ENCODE measurements around the gene TAPBPL. TPM values are rescaled to one million over a fixed set of nuclear protein-coding genes. Genes with fewer than 3 reads are reported as not detected.

TAPBPL gene, protein sequence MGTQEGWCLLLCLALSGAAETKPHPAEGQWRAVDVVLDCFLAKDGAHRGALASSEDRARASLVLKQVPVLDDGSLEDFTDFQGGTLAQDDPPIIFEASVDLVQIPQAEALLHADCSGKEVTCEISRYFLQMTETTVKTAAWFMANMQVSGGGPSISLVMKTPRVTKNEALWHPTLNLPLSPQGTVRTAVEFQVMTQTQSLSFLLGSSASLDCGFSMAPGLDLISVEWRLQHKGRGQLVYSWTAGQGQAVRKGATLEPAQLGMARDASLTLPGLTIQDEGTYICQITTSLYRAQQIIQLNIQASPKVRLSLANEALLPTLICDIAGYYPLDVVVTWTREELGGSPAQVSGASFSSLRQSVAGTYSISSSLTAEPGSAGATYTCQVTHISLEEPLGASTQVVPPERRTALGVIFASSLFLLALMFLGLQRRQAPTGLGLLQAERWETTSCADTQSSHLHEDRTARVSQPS
- polyA plus RNA-seq, result 10 to 100 TPM in 1 of 2 donors, 1 to 10 TPM in 1; 8.9 to 11.9 TPM

DNA sequence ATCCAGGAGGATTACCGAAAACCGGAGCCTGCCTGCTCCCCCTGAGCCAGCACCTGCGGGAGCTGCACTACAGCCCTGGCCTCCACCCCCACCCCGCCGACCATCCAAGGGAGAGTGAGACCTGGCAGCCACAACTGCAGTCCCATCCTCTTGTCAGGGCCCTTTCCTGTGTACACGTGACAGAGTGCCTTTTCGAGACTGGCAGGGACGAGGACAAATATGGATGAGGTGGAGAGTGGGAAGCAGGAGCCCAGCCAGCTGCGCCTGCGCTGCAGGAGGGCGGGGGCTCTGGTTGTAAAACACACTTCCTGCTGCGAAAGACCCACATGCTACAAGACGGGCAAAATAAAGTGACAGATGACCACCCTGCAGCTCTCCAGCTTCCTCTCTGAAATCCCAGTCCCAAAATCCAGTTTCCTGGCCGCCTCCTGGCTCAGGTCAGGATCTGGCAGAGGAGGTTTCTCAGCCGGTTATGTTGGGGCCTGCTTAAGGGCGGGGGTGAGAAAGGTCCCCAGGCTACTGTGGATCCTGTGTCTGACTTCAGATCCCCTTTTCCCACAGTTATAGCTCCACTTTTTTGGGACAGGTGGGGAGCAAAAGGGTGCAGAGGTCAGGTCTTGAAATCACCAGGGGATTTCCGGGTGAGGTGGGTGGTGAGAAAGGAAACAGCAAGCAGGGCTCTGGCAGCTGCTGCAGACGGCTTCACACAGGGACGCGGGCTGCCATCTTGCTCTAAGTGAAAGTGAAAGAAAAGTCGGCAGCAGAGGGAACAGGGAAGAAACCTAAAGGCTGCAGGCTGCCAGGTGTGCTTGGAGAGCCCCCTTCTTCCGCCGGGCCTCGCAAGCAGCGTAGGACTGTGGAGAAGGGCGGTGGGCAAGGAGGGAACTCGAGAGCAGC, at the start of gene TAPBPL:
TSS of gene TAPBPL (plus strand) at position 695 of the 897 bp plus-strand sequence. CDS start 207 bp downstream, outside the sequence.
- 0 to 1% methylated on average over 27 of the region's 27 CpGs for WGBS, 2 donors
- peaks cover 2 to 17% of the 10 kb centered on the region in 2 donors for H3K4me1 ChIP-seq (ENCODE audit: control insufficient read depth in 2 of 2, insufficient read depth in 2 of 2, low read length in 1 of 2)

DNA sequence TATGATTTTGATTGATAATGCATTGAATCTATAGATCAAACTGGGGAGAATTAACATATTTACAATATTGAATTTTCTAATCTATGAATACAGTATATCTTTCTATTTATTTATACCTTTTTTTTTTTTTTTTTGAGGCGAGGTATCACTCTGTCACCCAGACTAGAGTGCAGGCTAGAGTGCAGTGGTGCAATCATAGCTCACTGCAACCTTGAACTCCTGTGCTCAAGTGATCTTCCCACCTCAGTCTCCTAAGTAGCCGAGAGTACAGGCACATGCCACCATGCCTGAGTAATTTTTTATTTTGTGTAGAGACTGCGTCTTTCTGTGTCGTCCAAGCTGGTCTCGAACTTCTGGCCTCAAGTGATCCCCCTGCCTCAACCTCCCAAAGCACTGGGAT, 47.5 kb upstream of the TAPBPL start:
- Histone ChIP-seq H3K27me3 (ENCODE audit: control insufficient read depth in 1 of 2, insufficient read depth in 2 of 2, low read length in 2 of 2) (no peaks in the 10 kb centered on the region), H3K9me3 (ENCODE audit: control insufficient read depth in 2 of 2, insufficient read depth in 1 of 2, low read depth in 1 of 2, low read length in 1 of 2) (no peaks in the 10 kb centered on the region), H3K4me1 (ENCODE audit: control insufficient read depth in 2 of 2, insufficient read depth in 2 of 2, low read length in 1 of 2) (no peaks in the 10 kb centered on the region), H3K36me3 (ENCODE audit: control insufficient read depth in 2 of 2, insufficient read depth in 2 of 2, low read length in 1 of 2) (no peaks in the 10 kb centered on the region), H3K27ac (ENCODE audit: low read depth in 2 of 2, low read length in 1 of 2) (no peak overlapping the region), H3K4me3 (ENCODE audit: low read depth in 1 of 2, low read length in 2 of 2) (no peak overlapping the region)
- 83 to 90% methylated on average over 5 of the region's 5 CpGs for WGBS, 2 donors

More for the DNA sequence above, at the start of gene TAPBPL:
- Histone ChIP-seq H3K27ac (ENCODE audit: low read depth in 2 of 2, low read length in 1 of 2) (peak within 1 kb of the TSS; percentile 97 to 98), H3K9me3 (ENCODE audit: control insufficient read depth in 2 of 2, insufficient read depth in 1 of 2, low read depth in 1 of 2, low read length in 1 of 2) (no peaks in the 10 kb centered on the region), H3K27me3 (ENCODE audit: control insufficient read depth in 1 of 2, insufficient read depth in 2 of 2, low read length in 2 of 2) (no peaks in the 10 kb centered on the region), H3K36me3 (ENCODE audit: control insufficient read depth in 2 of 2, insufficient read depth in 2 of 2, low read length in 1 of 2) (peaks cover 0 to 7% of the 10 kb centered on the region in 2 donors), H3K4me3 (ENCODE audit: low read depth in 1 of 2, low read length in 2 of 2) (peak within 1 kb of the TSS; percentile 65 to 82)

DNA sequence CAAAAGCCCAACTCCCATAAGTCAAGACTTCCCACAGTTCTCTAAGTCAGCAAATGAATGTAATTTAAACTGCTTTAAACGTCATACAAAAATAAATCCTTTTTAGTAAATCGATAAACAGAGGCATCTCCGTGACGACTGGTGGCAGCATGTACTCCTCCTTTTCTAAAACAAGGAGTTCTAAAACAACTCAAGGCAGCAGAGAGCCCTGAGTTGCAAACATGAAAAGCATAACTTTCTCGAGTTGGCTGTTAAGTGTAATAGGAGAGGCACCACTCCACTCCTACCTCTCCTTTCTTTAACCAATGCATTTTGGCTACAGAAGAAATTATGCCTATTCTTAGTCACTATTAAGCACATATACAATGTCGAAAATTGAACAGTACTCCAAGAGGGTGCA, 45.9 kb upstream of the TAPBPL start:
- Histone ChIP-seq H3K4me3 (ENCODE audit: low read depth in 1 of 2, low read length in 2 of 2) (no peak overlapping the region), H3K27me3 (ENCODE audit: control insufficient read depth in 1 of 2, insufficient read depth in 2 of 2, low read length in 2 of 2) (no peaks in the 10 kb centered on the region), H3K36me3 (ENCODE audit: control insufficient read depth in 2 of 2, insufficient read depth in 2 of 2, low read length in 1 of 2) (no peaks in the 10 kb centered on the region), H3K4me1 (ENCODE audit: control insufficient read depth in 2 of 2, insufficient read depth in 2 of 2, low read length in 1 of 2) (no peaks in the 10 kb centered on the region), H3K27ac (ENCODE audit: low read depth in 2 of 2, low read length in 1 of 2) (no peak overlapping the region), H3K9me3 (ENCODE audit: control insufficient read depth in 2 of 2, insufficient read depth in 1 of 2, low read depth in 1 of 2, low read length in 1 of 2) (no peaks in the 10 kb centered on the region)
- 69 to 73% methylated on average over 6 of the region's 6 CpGs for WGBS, 2 donors

DNA sequence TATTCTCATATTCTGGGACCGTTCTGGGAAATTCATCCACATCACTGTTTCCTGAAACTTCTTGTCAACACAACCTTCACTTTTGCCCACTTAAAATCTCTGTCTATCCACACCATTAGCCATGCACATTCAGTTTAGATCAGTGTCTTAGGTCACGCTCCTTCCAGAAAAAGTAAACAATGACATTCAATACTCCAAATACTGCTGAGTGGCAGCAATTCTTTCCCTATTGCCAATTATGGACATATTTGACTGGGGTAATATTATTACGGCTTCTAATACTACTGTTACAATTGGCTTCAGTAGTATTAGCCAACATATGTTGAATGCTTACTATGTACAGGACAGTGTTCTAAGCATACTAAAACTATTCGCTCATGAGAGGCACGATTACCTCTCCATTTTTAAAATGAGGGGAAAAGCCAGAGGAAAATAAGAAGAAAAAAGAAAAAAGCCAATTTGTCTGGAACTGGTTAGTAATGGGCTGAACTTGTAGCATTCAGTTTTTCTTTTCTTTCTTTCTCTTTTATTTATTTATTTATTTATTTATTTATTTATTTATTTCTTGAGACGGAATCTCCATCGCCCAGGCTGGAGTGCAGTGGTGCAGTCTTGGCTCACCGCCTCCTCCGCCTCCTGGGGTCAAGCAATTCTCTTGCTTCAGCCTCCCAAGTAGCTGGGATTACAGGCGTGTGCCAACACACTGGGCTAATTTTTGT, 44.4 kb upstream of the TAPBPL start:
- WGBS, 2 donors, result 94% methylated on average over 10 of the region's 10 CpGs
- no peak overlapping the region for H3K4me3 ChIP-seq (ENCODE audit: low read depth in 1 of 2, low read length in 2 of 2)
- H3K36me3 ChIP-seq (ENCODE audit: control insufficient read depth in 2 of 2, insufficient read depth in 2 of 2, low read length in 1 of 2), result no peaks in the 10 kb centered on the region
- no peaks in the 10 kb centered on the region for H3K4me1 ChIP-seq (ENCODE audit: control insufficient read depth in 2 of 2, insufficient read depth in 2 of 2, low read length in 1 of 2)
- H3K9me3 ChIP-seq (ENCODE audit: control insufficient read depth in 2 of 2, insufficient read depth in 1 of 2, low read depth in 1 of 2, low read length in 1 of 2), result no peaks in the 10 kb centered on the region
- H3K27me3 ChIP-seq (ENCODE audit: control insufficient read depth in 1 of 2, insufficient read depth in 2 of 2, low read length in 2 of 2), result no peaks in the 10 kb centered on the region
- H3K27ac ChIP-seq (ENCODE audit: low read depth in 2 of 2, low read length in 1 of 2), result no peak overlapping the region

DNA sequence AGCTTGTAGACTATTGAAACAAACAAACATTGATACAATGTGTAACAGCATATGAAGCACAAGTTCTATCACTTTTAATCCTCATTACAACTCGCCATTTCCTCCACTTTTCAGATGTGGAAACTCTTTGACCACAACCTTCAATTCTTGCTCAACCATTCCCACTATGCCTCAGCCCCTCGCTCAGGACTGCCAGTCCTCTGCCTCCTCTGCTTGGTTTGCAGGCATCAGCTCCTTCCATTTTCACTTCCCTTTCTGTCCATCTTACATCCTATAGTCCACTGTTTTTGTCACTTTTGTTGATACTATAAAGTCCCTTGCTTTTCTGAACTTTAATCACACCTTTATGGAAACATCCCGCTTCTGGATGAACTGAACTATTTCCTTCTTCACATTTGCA, 35.2 kb upstream of the TAPBPL start:
- Histone ChIP-seq H3K27me3 (ENCODE audit: control insufficient read depth in 1 of 2, insufficient read depth in 2 of 2, low read length in 2 of 2) (no peaks in the 10 kb centered on the region), H3K36me3 (ENCODE audit: control insufficient read depth in 2 of 2, insufficient read depth in 2 of 2, low read length in 1 of 2) (no peaks in the 10 kb centered on the region), H3K9me3 (ENCODE audit: control insufficient read depth in 2 of 2, insufficient read depth in 1 of 2, low read depth in 1 of 2, low read length in 1 of 2) (no peaks in the 10 kb centered on the region), H3K4me3 (ENCODE audit: low read depth in 1 of 2, low read length in 2 of 2) (no peak overlapping the region), H3K27ac (ENCODE audit: low read depth in 2 of 2, low read length in 1 of 2) (no peak overlapping the region), H3K4me1 (ENCODE audit: control insufficient read depth in 2 of 2, insufficient read depth in 2 of 2, low read length in 1 of 2) (no peaks in the 10 kb centered on the region)
- WGBS, 2 donors, result 83 to 84% methylated on average over 3 of the region's 3 CpGs

DNA sequence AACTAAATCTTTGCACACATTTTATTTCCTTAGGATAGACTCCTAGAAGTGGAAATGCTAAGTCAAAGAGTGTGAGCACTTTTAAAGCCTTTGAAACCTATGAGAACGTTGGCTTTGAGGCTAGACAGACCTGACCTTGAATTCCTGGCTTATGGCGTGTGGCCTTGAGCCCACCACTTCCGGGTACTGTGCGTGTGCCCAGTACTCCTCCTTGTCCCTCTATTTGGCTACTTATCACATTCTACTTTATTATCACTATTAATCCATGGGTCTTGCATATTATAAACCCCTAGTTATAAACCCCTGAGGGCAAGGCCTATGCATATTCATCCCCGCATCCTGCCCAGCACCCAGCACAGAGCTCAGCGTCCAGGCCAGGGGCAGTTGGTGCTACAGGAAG, 33.0 kb upstream of the TAPBPL start:
- no peaks in the 10 kb centered on the region for H3K36me3 ChIP-seq (ENCODE audit: control insufficient read depth in 2 of 2, insufficient read depth in 2 of 2, low read length in 1 of 2)
- H3K27me3 ChIP-seq (ENCODE audit: control insufficient read depth in 1 of 2, insufficient read depth in 2 of 2, low read length in 2 of 2), result no peaks in the 10 kb centered on the region
- H3K27ac ChIP-seq (ENCODE audit: low read depth in 2 of 2, low read length in 1 of 2), result no peak overlapping the region
- no peak overlapping the region for H3K4me3 ChIP-seq (ENCODE audit: low read depth in 1 of 2, low read length in 2 of 2)
- 73 to 79% methylated on average over 6 of the region's 6 CpGs for WGBS, 2 donors
- peaks cover 0 to 1% of the 10 kb centered on the region in 2 donors for H3K4me1 ChIP-seq (ENCODE audit: control insufficient read depth in 2 of 2, insufficient read depth in 2 of 2, low read length in 1 of 2)
- no peaks in the 10 kb centered on the region for H3K9me3 ChIP-seq (ENCODE audit: control insufficient read depth in 2 of 2, insufficient read depth in 1 of 2, low read depth in 1 of 2, low read length in 1 of 2)

DNA sequence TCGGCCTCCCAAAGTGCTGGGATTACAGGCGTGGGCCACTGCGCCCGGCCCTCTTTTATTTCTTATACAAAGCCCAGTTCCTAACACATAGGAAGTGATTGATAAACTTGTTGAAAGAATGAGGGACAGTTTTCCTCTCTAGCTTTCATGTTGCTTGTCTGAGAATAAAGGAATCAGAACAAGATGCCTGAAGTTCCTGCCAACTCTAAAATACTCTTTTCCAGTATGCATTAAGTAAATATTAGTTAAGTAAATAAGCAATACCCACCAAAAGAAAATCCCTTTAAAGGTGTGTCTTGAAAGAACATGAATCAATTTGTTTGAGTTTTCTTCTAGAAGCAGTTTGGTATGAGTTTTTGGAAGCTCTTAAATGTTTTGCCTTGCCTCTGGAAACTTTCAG, 31.5 kb upstream of the TAPBPL start:
- Histone ChIP-seq H3K27ac (ENCODE audit: low read depth in 2 of 2, low read length in 1 of 2) (no peak overlapping the region), H3K4me3 (ENCODE audit: low read depth in 1 of 2, low read length in 2 of 2) (no peak overlapping the region), H3K36me3 (ENCODE audit: control insufficient read depth in 2 of 2, insufficient read depth in 2 of 2, low read length in 1 of 2) (no peaks in the 10 kb centered on the region), H3K4me1 (ENCODE audit: control insufficient read depth in 2 of 2, insufficient read depth in 2 of 2, low read length in 1 of 2) (peaks cover 0 to 3% of the 10 kb centered on the region in 2 donors), H3K9me3 (ENCODE audit: control insufficient read depth in 2 of 2, insufficient read depth in 1 of 2, low read depth in 1 of 2, low read length in 1 of 2) (no peaks in the 10 kb centered on the region), H3K27me3 (ENCODE audit: control insufficient read depth in 1 of 2, insufficient read depth in 2 of 2, low read length in 2 of 2) (no peaks in the 10 kb centered on the region)
- 20 to 37% methylated on average over 4 of the region's 4 CpGs for WGBS, 2 donors

DNA sequence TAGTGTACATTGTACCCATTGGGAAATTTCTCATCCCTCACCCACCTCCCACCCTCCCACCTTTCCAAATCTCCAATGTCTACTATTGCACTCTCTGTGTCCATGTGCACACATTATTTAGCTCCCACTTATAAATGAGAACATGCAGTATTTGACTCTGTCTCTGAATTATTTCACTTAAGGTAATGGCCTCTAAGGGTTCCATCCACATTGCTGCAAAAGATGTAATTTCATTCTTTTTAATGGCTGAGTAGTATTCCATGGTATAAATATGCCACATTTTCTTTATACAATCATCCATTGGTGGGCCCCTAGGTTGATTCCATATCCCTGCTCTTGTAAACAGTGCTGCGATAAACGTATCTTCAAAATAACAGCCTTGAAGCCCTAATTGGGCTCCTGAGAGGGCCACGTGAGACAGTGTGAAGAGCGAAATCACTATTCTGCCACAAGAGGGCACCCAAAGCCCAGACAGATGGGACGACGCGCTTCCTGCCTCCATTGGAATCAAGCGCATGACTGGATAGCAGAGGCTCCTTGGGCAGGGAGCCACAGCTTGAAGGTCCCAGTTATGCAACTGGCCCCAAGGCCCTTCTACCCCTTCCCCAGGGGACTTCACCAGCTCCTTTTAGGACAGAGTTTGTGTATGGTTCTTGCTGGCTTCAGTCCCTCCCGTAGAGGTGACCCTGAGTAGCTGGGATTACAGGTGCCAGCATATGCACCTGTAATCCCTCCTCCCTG, 28.4 kb upstream of the TAPBPL start:
- 2 to 4% methylated on average over 9 of the region's 9 CpGs for WGBS, 2 donors

DNA sequence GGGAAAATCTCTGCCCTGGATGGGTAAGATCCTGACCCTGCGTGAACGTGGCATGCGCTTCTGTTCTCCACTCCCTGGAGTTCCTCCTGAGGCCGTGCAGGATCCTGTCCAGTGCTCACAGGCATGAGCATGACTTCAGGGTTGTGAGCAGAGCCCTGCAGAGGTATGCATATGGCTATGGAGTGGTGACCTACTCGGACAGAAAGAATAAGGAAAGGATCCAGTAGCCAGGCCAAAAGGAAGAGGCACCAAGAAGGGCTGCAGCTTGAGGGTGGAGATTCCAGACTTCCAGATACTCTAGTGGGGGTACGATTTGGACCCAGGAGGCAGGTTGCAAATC, 27.9 kb upstream of the TAPBPL start:
- no peak overlapping the region for H3K27ac ChIP-seq (ENCODE audit: low read depth in 2 of 2, low read length in 1 of 2)
- 41 to 44% methylated on average over 6 of the region's 6 CpGs for WGBS, 2 donors
- H3K4me1 ChIP-seq (ENCODE audit: control insufficient read depth in 2 of 2, insufficient read depth in 2 of 2, low read length in 1 of 2), result peaks cover 0 to 3% of the 10 kb centered on the region in 2 donors
- H3K4me3 ChIP-seq (ENCODE audit: low read depth in 1 of 2, low read length in 2 of 2), result no peak overlapping the region
- no peaks in the 10 kb centered on the region for H3K36me3 ChIP-seq (ENCODE audit: control insufficient read depth in 2 of 2, insufficient read depth in 2 of 2, low read length in 1 of 2)
- H3K27me3 ChIP-seq (ENCODE audit: control insufficient read depth in 1 of 2, insufficient read depth in 2 of 2, low read length in 2 of 2), result no peaks in the 10 kb centered on the region
- H3K9me3 ChIP-seq (ENCODE audit: control insufficient read depth in 2 of 2, insufficient read depth in 1 of 2, low read depth in 1 of 2, low read length in 1 of 2), result no peaks in the 10 kb centered on the region

More for the DNA sequence above, 28.4 kb upstream of the TAPBPL start:
- Histone ChIP-seq H3K9me3 (ENCODE audit: control insufficient read depth in 2 of 2, insufficient read depth in 1 of 2, low read depth in 1 of 2, low read length in 1 of 2) (no peaks in the 10 kb centered on the region), H3K27ac (ENCODE audit: low read depth in 2 of 2, low read length in 1 of 2) (no peak overlapping the region), H3K27me3 (ENCODE audit: control insufficient read depth in 1 of 2, insufficient read depth in 2 of 2, low read length in 2 of 2) (no peaks in the 10 kb centered on the region), H3K4me3 (ENCODE audit: low read depth in 1 of 2, low read length in 2 of 2) (no peak overlapping the region), H3K36me3 (ENCODE audit: control insufficient read depth in 2 of 2, insufficient read depth in 2 of 2, low read length in 1 of 2) (no peaks in the 10 kb centered on the region), H3K4me1 (ENCODE audit: control insufficient read depth in 2 of 2, insufficient read depth in 2 of 2, low read length in 1 of 2) (peaks cover 0 to 3% of the 10 kb centered on the region in 2 donors)
